GM12865 (cell line): ENCODE measurements around the gene TMEM223.

Source experiments
- DNase-seq: peaks from one replicate; pipeline ENCODE4 v3.0.0; 2010; ENCODE audit warnings: low read depth
- H3K4me3 ChIP-seq: 2 replicates; pipeline ENCODE4 v1.5.1; 2011; ENCODE audit warnings: mild to moderate bottlenecking, low read depth, low read length, control low read depth
- CTCF ChIP-seq: IDR thresholded peaks from 2 replicates; pipeline ENCODE4 v1.5.1; 2011; ENCODE audit warnings: low read length, control low read depth, low read depth, inconsistent platforms; ENCODE audit not compliant: insufficient read depth; ENCODE audit errors: missing control alignments

The TMEM223 gene

DNA sequence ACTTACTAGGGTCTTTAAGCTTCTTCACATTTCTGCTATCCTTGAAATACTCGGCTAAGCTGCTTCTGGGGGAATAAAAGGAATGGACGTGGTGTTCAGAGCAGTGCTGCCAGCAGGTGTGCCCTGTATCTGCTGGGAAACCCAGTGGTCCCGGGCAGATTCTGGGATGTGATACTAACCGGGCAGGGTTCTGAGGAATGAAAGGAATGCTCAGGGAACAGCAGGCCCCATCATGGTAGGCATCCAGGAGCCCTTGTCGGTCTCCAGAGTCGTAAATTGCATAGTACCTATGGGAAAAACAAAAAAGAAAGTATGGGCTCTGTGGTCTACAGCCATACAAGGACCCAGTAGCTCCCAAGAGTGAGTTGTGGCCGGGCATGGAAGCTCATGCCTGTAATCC lies 4.5 kb upstream of the TMEM223 start:
- TF ChIP-seq CTCF, result no peak
- DNase-seq, result no peak
- no peak overlapping the region for H3K4me3 ChIP-seq

- DNase-seq, result no peak
- no peak for TF ChIP-seq CTCF
- no peak overlapping the region for H3K4me3 ChIP-seq
Observed at GRCh38 chr11:62794201-62794775, 2.5 kb upstream of the TMEM223 start.

GRCh38 chr11:62792202-62792575 lies 383 bp upstream of the TMEM223 start:
- TF ChIP-seq CTCF, result no peak
- DNase-seq, result no peak
- peak overlapping the region; percentile 85; the same call in 1 of the 2 replicates for H3K4me3 ChIP-seq

GRCh38 chr11:62789576-62789975 lies 2.2 kb downstream of the TMEM223 start:
- no peak overlapping the region for H3K4me3 ChIP-seq
- TF ChIP-seq CTCF, result no peak
- no peak for DNase-seq

GRCh38 chr11:62788991-62789390 lies 2.8 kb downstream of the TMEM223 start:
- no peak overlapping the region for H3K4me3 ChIP-seq
- no peak for DNase-seq
- TF ChIP-seq CTCF, result no peak

GRCh38 chr11:62787005-62787759 lies 4.6 kb downstream of the TMEM223 start, which contains the start of gene TMEM179B:
TSS of gene TMEM179B (plus strand) at chr11:62787402. CDS start at chr11:62787432, 30 bp downstream.
- DNase-seq, result peak; percentile 98
- H3K4me3 ChIP-seq, result peak within 1 kb of the TSS; percentile 97
- peak; percentile 78 for TF ChIP-seq CTCF

- peak; percentile 100 for TF ChIP-seq CTCF
- peak overlapping the region; percentile 97 for H3K4me3 ChIP-seq
- DNase-seq, result peak; percentile 92
Observed at GRCh38 chr11:62786318-62787004, 5.3 kb downstream of the TMEM223 start.
